ENCODE data around the gene ZNF407.

GRCh38 chr18:74849301-74849700, 251.6 kb downstream of the ZNF407 start:
- TF ChIP-seq POLR2AphosphoS5 (IDR thresholded peaks at IDR 0.05) (no peak), CTCF (IDR thresholded peaks at IDR 0.05) (no peak)

Measured in gastroesophageal sphincter (tissue), 3 donors.